K562 (cell line): ENCODE data around the gene MOB3B.

Experiments used
- CTCF ChIP-seq, 3 experiments: IDR thresholded peaks in 2 of 3; conservative IDR thresholded peaks in 1 of 3; 2 replicates each; pipeline ENCODE4 v1.5.1; 2011 to 2012; ENCODE audit warnings: low read length in 3 of 3, mild to moderate bottlenecking in 3 of 3, control low read depth in 2 of 3, improper control_type of control experiment in 1 of 3, inconsistent platforms in 1 of 3, low read depth in 1 of 3, mixed read lengths in 1 of 3, moderate library complexity in 1 of 3; ENCODE audit not compliant: insufficient read depth in 2 of 3
- FOXO4 ChIP-seq: fragments of 450-650 bp; formaldehyde crosslinking; IDR thresholded peaks from 2 replicates; pipeline ENCODE4 v1.4.0; 2020; ENCODE audit warnings: mild to moderate bottlenecking, moderate library complexity
- JUNB ChIP-seq: fragments of 450-650 bp; formaldehyde crosslinking; conservative IDR thresholded peaks from 2 replicates; pipeline ENCODE4 v1.4.0; 2020; ENCODE audit warnings: mild to moderate bottlenecking
- MCM3 ChIP-seq: fragments of 450-650 bp; IDR thresholded peaks from 2 replicates; pipeline ENCODE4 v1.6.1; 2016
- NBN ChIP-seq: fragments of 450-650 bp; IDR thresholded peaks from 2 replicates; pipeline ENCODE4 v1.6.1; 2016; ENCODE audit warnings: low read depth, mild to moderate bottlenecking
- NFATC3 ChIP-seq: fragments of 450-650 bp; IDR thresholded peaks from 2 replicates; pipeline ENCODE4 v1.6.1; 2017; ENCODE audit warnings: mild to moderate bottlenecking
- POLR2A ChIP-seq: fragments of 450-650 bp; conservative IDR thresholded peaks from 2 replicates; pipeline ENCODE4 v1.6.1; 2016
- RBM34 ChIP-seq: fragments of 200-400 bp; formaldehyde crosslinking; IDR thresholded peaks from 2 replicates; pipeline ENCODE4 v1.6.1; 2018; ENCODE audit warnings: low read length, borderline replicate concordance; ENCODE audit not compliant: insufficient read depth
- SREBF2 ChIP-seq: sonication (generic); formaldehyde crosslinking; IDR thresholded peaks from 2 replicates; pipeline ENCODE4 v1.4.0; 2020; ENCODE audit warnings: mild to moderate bottlenecking, missing genetic modification reagents
- ZNF217 ChIP-seq: sonication (generic); formaldehyde crosslinking; IDR thresholded peaks from 2 replicates; pipeline ENCODE4 v1.8.0; 2022; ENCODE audit warnings: mild to moderate bottlenecking, missing genetic modification reagents
- ZNF431 ChIP-seq: sonication (generic); formaldehyde crosslinking; IDR thresholded peaks from 2 replicates; pipeline ENCODE4 v1.8.0; 2022; ENCODE audit warnings: mild to moderate bottlenecking, missing genetic modification reagents
- TF ChIP-seq, protein P1 (sequence below), 2 experiments: fragments of 450-650 bp in 1 of 2; sonication (generic) in 1 of 2; formaldehyde crosslinking in 1 of 2; IDR thresholded peaks in 1 of 2; conservative IDR thresholded peaks in 1 of 2; 2 replicates each; pipeline versions ENCODE4 v1.6.1 to v1.8.1; 2016 to 2023; ENCODE audit warnings: mild to moderate bottlenecking in 2 of 2, moderate library complexity in 2 of 2, inconsistent platforms in 1 of 2, missing genetic modification reagents in 1 of 2
- TF ChIP-seq, protein P2 (sequence below): fragments of 250-450 bp; sonication (Bioruptor Pico); IDR thresholded peaks from 2 replicates; pipeline ENCODE4 v1.5.0; 2020; ENCODE audit warnings: mild to moderate bottlenecking, borderline replicate concordance

DNA sequence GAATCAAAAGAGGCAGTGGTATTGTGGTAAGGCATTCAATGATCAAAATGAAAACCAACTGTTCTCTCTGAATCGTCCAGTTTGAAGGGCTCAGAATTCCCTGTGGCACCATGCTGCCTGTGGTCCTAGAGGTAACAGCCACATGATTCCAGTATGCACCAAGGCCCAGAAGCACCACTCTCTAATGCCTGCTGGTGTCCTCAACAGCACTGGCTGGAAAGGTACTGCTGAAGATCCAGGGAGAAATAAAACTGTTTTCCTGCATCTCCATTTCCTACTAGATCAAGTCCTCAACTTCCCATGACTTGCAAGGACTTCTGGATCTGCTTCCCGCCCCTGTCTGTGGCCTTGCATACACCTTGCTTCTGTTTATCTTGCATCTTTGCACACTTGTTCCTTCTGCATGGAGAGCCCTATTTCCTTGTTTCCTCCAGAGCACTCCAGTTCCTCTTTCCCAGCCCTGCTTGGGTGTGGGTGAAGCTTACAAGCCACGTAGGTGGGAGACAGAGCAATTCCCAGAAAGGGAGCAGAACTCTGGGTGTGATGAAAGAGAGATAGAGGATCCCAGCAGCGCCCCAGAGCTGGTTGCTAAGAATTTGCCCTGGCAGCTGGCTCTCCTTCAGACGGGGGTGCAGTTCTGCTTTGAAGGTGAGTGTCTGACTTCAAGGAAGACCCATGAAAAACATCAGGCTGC is 191.6 kb downstream of the MOB3B start:
- TF ChIP-seq NFATC3 = no peak
- TF ChIP-seq FOXO4 = no peak
- TF ChIP-seq NBN = no peak
- TF ChIP-seq CTCF (IDR thresholded peaks at IDR 0.05 in 2 of 3, conservative IDR thresholded peaks at IDR 0.05 in 1 of 3; ENCODE audit: insufficient read depth in 2 of 3, low read depth in 1 of 3, low read length in 3 of 3) = no peak
- TF ChIP-seq RBM34 = no peak
- TF ChIP-seq JUNB (CRISPR knock-in tag) = no peak
- TF ChIP-seq POLR2A = no peak
- TF ChIP-seq ZNF431 = no peak
- TF ChIP-seq, protein P1, sequence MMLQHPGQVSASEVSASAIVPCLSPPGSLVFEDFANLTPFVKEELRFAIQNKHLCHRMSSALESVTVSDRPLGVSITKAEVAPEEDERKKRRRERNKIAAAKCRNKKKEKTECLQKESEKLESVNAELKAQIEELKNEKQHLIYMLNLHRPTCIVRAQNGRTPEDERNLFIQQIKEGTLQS (IDR thresholded peaks at IDR 0.05) = no peak
- TF ChIP-seq, protein P1 (CRISPR knock-in tag; conservative IDR thresholded peaks at IDR 0.05) = no peak
- no peak for TF ChIP-seq ZNF217
- no peak for TF ChIP-seq SREBF2 (CRISPR knock-in tag)
- TF ChIP-seq MCM3 = no peak
- TF ChIP-seq, protein P2, sequence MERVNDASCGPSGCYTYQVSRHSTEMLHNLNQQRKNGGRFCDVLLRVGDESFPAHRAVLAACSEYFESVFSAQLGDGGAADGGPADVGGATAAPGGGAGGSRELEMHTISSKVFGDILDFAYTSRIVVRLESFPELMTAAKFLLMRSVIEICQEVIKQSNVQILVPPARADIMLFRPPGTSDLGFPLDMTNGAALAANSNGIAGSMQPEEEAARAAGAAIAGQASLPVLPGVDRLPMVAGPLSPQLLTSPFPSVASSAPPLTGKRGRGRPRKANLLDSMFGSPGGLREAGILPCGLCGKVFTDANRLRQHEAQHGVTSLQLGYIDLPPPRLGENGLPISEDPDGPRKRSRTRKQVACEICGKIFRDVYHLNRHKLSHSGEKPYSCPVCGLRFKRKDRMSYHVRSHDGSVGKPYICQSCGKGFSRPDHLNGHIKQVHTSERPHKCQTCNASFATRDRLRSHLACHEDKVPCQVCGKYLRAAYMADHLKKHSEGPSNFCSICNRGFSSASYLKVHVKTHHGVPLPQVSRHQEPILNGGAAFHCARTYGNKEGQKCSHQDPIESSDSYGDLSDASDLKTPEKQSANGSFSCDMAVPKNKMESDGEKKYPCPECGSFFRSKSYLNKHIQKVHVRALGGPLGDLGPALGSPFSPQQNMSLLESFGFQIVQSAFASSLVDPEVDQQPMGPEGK (CRISPR knock-in tag) = no peak
